HPDE6-E6E7 (cell line): ENCODE data around the gene TIAL1.
A peak's percentile ranks its signal among the peaks of the same experiment; 100 is the strongest.
"Not testable (repeated sequence)": the region's sequence is repeated elsewhere in the genome, so short reads cannot be mapped to it uniquely, and the experiment has no call there.

Experiments used
- DNase-seq: peaks from one replicate; pipeline ENCODE4 v3.0.0; 2011; ENCODE audit warnings: missing footprints; ENCODE audit errors: extremely low spot score

The TIAL1 gene

GRCh38 chr10:119614686-119615085 is 17.9 kb upstream of the TIAL1 start:
- DNase-seq: no peak

GRCh38 chr10:119613741-119614140 is 17.0 kb upstream of the TIAL1 start:
- no peak for DNase-seq

- no peak for DNase-seq
Measured at GRCh38 chr10:119611433-119611832, 14.7 kb upstream of the TIAL1 start.

DNA sequence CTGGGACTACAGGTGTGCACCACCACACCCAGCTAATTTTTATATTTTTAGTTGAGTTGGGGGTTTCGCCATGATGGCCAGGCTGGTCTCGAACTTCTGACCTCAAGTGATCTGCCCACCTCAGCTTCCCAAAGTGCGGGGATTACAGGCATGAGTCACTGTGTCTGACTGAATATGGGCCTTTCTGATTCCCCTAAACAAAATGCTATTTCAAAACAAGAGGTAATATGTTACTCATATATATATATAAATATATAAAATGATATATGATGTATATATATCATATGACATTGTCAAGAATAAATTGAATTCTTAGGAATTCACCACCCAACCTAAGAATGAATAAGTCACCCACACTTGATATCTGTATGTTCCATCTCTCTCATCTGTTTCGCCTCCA is 12.8 kb upstream of the TIAL1 start:
- no peak for DNase-seq

- DNase-seq: peak; percentile 60
Measured at GRCh38 chr10:119608316-119609155, 11.8 kb upstream of the TIAL1 start.

DNA sequence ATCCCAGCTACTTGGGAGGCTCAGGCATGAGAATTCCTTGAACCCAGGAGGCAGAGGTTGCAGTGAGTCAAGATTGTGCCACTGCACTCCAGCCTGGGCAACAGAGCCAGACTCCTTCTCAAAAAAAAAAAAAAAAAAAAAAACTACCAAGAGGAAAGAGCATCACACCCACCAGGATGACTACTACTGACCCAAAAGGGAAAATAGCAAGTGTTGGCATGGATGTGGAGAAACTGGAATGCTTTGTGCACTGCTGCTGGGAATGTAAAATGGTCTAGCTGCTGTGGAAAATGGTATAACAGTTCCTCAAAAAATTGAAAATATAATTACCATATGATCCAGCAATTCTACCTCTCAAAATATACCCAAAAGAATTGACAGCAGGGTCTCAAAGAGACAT is 7.7 kb upstream of the TIAL1 start:
- no peak for DNase-seq

DNA sequence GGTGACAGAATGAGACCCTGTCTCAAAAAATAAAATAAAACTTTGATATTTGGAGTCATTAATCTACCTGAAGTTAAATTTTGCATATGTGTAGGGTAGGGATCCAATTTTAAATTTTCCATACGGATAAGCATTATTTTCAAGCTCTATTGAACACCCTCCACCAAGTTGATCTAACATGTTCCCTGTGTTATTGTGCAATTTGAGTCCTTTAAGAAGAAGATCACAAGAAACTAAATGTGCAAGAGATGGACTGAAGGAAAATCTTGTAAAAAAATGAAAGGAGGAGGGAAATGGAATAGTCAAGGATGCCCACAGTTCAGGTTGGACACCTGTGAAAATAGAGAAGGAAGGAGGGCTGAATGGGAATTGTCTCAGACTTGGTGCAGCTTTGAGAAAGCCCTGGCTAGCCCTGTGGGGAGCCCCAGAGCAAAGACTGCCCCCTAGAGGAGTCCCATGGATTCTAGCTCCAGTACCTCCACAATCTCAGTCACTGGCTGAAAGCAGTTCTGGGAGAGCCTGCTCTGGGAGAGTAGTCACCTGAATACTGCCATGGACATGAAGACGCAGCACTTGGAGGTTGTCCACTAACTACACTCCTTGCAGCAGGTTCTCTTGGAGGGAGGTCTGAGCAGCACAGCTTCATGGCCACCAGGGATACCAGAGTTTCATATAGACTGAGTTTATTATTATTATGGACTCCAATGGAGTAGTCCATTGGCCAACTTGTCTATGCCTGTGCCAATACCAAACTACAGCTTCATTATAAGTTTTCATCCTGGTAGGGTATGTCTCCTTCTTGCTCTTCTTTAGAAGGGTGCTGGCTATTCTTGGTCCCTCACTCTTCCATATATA is 5.7 kb upstream of the TIAL1 start:
- no peak for DNase-seq

GRCh38 chr10:119598397-119598796 is 1.6 kb upstream of the TIAL1 start:
- no peak for DNase-seq

DNA sequence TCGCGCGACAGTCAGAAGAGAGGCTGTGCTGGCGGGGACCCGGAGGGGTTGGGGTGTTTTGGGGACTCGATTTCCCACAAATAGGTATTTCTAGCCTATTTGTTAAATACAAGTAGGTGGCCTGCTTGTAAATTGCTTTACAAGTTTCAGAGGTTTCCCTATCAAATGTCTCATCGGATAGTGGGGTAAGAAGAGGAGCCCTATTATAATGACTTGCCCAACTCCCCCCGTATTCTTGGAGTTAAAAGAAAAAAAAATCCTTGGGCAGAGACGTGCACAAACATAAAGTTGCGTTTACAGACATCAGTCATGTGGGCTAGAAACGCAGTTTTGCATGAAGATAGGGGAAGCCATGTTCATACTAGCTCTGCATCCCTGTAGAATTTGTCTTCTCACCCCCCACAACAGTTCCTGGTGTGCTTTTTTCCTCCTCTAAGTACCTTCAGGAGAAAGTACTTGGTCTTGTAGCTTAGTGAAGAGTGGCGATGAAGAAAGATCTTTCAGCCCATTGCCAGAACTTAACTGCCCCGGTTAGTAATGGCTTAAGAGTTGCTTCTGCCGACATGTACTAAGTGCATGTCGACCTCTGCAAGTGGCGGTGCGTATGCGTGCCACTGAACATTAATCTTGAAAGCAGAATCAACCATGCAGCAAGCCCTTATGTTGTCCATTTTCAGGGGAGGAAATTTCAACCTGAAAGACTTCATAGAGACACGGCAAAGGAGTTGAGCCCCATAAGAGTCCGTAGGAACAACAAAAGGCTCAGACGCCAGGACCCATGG is 832 bp upstream of the TIAL1 start:
- DNase-seq: no peak

GRCh38 chr10:119595676-119596515 is 868 bp downstream of the TIAL1 start:
- DNase-seq: peak; percentile 25

GRCh38 chr10:119595134-119595675 is 1.6 kb downstream of the TIAL1 start:
- no peak for DNase-seq

- no peak for DNase-seq
Measured at GRCh38 chr10:119588071-119588470, 8.7 kb downstream of the TIAL1 start.

DNA sequence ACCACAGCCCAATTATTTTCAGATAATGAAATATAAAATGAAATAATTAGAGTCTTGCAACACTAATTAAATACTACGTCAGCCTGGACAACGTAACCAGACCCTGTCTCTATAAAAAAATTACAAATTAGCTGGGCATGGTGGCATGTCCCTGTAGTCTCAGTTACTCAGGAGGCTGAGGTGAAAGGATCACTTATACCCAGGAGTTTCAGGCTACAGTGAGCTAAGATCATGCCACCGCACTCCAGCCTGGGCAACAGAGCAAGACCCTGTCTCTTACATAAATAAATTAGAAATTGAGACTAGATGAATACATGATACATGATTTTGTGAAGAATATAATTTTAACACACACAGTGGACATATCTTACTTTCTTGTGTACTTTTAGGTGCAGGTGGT is 18.4 kb downstream of the TIAL1 start:
- DNase-seq: no peak

GRCh38 chr10:119575991-119576390 is 20.8 kb downstream of the TIAL1 start:
- DNase-seq: no peak

DNA sequence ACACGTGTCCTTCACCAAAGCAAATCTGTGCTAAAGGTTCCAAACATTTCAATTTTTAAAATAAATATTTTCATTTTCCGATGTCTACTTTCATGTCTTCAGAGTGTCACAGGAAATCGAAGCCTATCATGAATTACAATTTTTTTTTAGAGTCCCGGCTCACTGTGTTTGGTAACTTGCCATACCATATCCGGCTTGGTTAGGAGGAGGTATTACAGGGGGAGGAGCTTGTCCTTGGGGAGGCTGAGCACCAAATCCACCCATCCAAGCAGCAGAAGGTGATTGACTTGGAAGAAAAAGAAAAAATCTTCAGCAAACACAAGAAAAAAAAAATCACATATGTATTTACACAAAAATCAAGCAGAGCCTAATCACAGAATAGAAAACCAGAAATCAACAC is 21.3 kb downstream of the TIAL1 start:
- no peak for DNase-seq

GRCh38 chr10:119567978-119568377 is 28.8 kb downstream of the TIAL1 start:
- no peak for DNase-seq

- DNase-seq: no peak
Measured at GRCh38 chr10:119562097-119562496, 34.7 kb downstream of the TIAL1 start.

- not testable (repeated sequence) for DNase-seq
Measured at GRCh38 chr10:119559511-119559910, 37.3 kb downstream of the TIAL1 start.

DNA sequence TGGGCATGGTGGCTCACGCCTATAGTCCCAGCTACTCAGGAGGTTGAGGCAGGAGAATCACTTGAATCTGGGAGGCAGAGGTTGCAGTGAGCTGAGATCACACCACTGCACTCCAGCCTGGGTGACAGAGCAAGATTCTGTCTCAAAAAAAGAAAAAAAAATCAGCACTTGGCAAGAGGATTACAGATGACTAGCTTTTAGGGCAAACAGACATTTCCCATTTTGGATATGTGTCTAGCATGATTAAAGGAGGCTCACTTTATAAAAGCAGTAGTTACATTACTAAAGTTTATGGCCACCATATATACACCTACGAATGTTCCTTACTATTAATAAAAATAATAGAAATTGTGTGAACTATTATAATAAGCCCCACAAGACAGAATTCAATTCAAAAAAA is 40.7 kb downstream of the TIAL1 start:
- DNase-seq: not testable (repeated sequence)

- no peak for DNase-seq
Measured at GRCh38 chr10:119555178-119555784, 41.5 kb downstream of the TIAL1 start.
